HG03280 (cell line): ENCODE measurements around the gene MPST.

ENCODE experiments used
- ATAC-seq: cut with Tn5 transposase; IDR thresholded peaks from one replicate; pipeline ENCODE4 v1.9.1; 2021; ENCODE audit warnings: mild to moderate bottlenecking, moderate library complexity; ENCODE audit not compliant: unreplicated experiment

The MPST gene

DNA sequence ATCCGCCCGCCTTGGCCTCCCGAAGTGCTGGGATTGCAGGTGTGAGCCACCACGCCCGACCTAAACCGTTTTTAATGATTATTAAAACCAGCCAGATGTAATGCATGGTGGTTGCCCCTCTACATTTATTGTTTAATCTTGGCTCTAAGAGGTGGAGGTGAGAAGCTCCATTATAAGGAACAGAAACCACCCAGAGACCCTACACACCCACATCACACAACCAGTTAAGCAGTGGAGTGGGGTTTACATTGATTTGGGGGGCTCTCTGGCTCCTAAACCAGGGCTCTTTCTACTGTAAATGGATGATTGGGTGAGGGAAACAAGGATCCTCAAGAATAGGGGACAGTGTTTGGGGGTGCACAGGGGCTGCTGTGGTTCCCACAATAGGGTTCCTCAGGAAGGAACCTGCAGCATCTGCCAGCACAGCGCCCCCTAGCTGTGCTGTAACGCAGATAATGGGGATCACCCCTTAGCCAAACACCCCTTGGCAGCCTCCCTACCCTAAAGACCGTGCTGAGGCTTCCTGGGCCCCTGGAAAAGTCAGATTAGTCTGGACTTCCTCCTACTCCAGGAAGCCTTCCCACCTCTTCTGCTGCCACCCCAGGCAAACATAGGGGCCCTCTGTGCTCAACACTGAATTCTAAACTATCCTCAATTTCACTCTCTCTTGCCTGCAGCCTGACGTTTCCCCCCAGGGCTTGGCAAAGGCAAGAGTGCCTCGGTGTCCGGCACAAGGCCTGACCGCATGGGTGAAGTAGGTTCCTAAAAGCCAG lies 2.4 kb downstream of the MPST start:
- no peak for ATAC-seq

DNA sequence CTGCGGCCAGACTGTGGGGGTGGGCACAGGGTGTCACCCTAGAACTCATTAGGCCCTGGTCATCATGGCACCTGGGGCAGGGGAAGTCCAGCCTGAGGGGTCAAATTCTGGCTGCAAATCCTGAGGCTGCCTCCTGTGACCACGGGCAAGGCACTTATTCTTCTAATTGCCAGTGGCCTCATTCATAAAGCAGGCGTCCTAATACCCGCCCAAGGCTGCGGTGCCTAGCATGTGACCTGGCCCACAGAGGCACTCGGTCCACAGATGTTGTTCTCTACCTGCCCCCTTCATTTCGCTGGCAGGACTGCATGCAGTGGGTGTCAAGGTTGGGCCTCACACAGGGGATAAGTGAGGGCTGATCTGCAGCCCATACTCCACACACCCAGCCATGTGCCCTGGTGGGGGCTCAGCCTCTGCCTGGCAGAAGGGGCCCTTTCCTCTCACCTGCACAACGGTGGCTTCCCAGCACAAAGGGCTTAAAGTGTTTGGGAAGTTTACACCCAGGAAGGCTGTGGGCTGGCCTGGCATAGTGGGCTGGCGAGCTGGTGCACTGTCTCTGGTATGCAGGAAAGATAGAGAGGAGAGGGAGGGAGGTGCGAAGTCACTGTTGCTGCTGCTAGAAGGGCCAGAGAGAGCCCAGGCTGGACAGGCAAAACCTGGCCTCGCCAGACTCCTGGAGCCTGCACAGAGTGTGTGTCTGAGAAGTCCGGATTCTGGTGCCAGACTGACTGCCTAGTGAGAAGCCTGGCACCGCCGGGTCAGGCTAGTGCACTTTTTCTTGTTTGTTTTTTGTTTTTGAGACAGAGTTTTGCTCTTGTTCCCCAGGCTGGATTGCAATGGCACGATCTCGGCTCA lies 3.2 kb downstream of the MPST start:
- ATAC-seq: no peak

DNA sequence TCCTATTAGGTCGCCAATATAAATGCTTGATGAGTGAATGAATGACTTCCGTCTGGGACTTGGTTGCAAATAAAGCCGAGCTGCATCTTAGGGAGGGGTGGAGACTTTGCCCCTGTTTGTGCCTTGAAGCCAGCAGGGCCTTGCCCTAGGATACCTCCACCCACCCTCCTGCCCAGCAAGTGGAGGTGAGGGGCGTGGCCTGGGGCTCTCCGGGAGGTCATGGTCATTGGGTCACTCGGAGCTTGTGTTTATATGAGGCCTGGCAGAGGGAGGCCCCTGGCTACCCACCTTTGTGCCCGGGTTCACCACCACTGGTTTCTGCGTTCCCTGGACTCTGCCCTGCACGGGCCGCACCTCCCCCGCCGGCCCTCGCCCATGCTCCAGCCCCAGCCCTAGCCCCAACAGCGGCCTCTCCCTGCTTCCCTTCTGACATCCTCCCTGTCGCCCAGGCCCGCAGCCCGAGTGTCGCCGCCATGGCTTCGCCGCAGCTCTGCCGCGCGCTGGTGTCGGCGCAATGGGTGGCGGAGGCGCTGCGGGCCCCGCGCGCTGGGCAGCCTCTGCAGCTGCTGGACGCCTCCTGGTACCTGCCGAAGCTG lies 4.3 kb downstream of the MPST start:
- no peak for ATAC-seq

DNA sequence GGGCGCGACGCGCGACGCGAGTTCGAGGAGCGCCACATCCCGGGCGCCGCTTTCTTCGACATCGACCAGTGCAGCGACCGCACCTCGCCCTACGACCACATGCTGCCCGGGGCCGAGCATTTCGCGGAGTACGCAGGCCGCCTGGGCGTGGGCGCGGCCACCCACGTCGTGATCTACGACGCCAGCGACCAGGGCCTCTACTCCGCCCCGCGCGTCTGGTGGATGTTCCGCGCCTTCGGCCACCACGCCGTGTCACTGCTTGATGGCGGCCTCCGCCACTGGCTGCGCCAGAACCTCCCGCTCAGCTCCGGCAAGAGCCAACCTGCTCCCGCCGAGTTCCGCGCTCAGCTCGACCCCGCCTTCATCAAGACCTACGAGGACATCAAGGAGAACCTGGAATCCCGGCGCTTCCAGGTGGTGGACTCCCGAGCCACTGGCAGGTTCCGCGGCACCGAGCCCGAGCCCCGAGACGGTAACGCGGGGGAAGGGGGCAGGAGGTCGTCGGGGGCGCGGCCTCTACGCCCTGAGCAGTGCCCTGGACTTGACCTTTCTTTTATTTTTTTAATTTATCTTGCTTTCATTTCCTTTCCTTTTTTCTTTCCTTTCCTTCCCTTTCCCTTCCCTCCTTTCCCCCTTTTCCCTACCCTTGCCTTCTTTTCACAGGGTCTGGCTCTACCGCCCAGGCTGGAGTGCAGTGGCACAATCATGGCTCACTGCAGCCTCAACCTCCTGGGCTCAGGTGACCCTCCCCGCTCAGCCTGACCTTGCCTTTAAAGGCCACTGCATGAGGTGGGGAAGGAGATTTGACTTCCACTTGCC lies 5.0 kb downstream of the MPST start:
- ATAC-seq: no peak

DNA sequence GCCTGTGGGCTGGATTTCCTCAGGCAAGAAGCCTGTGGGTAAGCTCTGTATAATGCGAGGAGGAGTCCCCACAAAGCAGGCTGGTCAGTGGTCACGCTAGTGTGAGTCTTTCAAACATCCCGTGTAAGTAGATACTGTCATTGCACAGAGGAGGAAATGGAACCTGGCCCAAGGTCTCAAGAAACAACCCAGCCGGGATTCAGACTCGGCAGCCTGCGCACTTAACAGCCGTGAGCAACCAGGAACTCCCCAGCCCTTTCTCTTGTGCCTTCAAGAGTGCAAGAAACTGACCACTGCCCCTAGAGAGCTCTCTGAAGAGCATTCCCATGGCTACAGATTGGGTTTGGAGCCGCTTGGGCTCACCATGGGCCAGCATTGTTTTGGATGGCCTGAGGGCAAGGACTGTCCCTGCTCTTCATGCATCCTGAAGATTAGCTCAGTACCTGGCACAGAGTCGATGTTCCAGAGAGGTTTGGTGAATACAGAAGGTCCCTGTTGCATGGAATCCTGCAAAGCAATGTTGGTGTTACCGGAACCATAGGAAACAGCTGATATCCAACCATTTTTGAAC lies 6.0 kb downstream of the MPST start:
- no peak for ATAC-seq

DNA sequence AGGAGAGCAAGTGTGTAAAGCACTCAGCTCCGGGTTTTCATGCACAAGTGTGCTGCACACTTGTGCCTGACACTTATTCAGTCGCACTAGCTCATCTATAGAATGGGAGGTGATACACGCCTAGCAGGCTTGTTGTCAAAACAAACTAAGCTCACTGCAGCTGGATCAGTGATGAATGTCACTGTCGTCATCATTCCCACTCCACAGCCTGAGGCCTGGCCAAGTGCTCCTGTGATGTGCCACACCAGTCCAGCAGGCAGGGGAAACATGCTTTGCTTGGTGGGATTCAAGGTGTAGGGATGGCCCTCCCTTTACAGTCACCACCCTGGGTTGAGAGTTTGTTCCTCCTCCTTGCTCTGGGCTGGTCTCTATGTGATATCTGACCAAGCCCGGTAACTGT lies 6.8 kb downstream of the MPST start:
- no peak for ATAC-seq

DNA sequence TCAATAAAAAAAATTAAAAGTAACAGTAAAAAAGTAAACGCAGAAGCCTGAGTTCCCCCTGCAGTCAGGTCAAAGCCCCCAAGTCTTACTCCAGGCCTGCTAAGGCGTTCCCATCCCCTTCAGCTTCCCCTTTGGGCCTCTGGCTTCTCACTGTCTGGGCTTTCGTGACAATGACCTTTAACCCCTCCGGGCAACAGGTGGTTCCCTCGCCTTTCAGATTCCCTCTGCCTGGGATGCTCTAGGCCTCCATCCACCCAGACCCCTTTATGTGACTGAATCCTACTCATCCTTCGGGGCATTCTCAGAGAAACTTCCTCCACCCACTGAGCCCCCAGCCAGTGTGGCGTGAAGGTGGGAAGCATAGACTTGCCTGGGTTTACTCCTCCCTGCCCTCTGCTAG lies 8.0 kb downstream of the MPST start:
- ATAC-seq: no peak

DNA sequence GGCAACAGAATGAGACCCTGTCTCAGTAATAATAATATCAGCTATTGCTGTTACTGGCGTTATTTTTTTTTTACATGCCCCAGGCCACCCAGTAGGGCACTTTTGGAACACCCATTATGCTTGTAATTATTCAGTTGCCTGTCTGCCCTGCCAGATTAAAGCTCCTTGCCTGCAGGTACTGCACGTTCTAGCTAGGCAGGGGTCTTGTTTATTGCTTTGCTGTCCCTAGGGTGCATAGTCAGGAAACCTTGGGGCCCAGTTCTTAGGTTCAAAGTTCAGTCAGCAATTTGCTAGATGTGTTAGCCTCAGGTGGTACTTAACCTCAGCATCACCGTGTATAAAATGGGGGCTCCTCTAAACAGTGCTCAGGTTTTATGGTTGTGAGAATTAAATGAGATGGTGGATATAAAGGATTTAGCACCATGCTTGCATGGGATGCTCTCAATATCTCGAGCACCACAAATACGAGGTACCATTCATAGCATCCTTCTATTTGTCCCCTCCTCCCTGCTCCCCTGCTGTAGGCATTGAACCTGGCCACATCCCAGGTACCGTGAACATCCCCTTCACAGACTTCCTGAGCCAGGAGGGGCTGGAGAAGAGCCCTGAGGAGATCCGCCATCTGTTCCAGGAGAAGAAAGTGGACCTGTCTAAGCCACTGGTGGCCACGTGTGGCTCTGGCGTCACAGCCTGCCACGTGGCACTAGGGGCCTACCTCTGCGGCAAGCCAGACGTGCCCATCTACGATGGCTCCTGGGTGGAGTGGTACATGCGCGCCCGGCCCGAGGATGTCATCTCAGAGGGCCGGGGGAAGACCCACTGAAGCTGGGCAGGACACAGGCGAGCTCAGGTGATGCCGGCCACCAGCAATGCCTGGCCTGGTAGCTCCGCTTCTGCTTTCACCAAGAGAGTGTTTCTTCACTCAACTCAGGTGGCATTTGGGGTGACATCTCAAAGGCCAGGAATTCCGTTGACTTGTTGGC lies 9.4 kb downstream of the MPST start:
- no peak for ATAC-seq

DNA sequence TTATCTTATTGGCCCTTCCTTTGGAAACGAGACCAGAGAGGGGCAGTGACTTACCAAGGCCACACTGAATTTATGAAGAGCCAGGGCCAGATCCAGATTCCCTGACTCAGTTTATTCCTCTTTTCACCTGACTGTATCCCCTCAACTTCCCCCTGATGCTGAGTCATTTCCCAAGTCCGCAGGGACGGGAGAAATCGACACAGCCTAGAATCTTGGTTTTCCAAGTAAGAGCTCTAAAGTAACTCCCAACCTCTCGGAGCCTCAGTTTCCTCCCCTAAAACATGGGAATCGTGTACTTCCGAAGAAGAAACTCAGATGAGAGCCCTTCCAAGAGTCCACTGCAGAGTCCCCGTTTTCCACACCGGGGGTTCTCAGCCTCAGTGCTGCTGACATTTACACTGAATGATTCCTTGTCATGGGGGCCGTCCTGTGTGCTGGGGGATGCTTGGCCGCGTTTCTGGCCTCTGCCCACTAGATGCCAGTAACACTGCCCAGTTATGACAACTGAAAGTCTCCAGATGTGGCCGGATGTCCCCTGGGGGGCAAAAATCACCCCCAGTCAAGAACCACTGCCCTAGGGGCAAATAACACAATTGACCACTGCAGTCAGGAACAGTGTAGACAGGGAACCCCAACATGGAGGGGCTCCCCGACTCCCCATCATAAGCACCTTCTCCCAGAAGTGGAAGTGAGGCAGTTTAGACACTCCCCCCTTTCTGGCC lies 11.2 kb downstream of the MPST start:
- no peak for ATAC-seq

DNA sequence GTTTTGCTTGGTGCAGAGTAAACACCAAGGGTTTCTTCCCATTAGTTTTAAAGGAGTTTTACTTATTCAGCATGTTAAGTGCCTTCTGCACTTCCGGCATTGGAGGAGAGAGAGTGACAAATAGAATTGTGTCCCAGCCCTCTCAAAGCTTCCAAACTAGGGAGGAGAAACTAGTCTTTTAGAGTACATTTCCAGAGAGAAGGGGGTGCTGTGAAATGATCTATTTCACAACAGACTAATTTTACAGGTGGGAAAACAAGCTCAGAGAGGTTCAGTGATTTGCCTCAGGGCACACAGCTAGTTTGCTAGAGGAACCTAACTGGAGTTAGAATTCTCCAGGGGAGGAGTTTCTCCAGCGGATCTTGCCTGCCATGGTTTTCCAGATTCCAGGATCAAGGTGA lies 12.6 kb downstream of the MPST start:
- no peak for ATAC-seq

DNA sequence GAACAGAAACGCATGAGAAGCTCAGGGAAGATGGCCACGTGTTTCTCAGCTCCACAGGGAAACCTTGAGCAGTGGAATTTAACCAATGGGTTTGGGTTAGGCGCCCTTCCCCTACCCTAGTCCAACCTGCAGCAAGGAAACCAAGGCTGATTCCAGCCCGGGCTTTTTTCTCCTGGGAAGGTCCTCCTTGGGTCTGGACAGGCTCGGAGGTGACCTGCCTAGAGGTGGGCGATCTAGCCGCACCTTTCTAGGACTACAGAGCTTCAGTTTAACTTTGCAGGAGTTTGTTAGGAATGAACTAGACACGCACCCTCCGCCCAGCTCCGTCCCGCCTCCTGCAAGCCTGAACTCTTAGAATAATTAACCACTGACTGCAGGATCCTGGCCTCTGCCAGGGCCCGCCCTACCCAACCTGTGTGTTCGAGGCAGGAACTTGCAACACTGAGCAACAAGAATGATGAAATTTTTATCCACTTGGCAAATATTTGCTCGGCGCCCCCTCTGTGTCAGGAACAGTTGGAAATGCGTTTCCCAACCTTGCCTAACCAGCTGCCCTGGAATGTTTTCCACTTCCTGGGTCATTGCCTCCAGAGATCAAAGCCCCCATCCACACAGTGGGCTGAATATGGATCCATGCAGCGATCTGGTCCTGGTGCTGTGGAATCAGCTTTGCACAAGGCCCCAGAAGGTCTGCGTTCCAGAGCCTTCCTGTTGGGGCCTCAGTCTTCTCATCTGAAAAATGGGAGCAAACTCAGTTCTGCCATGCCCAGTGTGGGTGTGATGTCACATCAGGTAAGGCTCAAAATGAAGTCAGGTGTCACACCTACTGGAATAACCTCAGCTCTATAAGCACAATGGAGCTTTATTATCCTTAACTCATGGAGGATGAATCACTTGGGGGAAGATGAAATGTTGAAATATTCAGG lies 13.3 kb downstream of the MPST start:
- ATAC-seq: no peak

DNA sequence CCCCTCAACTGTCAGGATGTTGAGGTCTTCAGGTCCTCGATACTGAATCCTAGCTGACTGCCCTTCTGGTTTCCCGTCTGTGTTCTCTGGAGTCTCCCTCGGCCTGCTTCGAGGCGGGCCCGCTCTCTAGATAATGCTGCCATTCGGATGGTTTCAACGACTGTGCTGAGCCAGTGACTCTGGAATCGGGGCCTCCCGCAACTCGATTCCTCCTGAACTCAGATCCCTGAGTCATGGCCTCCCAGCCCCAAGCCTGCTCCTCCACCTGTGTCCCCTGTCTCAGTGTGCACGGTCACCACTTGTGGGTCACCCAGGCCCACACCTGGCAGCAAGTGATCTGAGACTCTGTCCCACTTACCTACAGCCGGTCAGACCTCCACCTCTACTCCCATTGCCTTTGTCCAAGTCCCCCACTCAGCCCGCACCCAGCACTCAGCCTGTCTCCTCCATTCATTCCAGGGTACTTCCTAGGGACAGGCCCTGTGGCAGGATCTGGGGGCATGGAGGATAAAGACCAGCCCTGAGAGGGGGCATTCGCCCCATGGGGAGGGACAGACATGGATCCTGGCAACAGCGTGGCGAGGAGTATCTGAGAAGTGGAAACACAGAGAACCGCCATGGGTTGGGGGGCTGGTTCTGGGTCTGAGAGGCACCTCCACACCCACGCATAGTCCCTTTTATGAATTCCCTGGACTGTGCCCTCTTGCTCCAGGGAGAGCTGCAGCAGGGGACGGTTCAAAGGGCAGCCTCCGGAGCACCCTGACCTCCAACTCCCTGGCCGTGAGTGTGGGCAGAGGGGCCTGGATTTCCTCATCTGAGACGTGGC lies 14.3 kb downstream of the MPST start:
- no peak for ATAC-seq

DNA sequence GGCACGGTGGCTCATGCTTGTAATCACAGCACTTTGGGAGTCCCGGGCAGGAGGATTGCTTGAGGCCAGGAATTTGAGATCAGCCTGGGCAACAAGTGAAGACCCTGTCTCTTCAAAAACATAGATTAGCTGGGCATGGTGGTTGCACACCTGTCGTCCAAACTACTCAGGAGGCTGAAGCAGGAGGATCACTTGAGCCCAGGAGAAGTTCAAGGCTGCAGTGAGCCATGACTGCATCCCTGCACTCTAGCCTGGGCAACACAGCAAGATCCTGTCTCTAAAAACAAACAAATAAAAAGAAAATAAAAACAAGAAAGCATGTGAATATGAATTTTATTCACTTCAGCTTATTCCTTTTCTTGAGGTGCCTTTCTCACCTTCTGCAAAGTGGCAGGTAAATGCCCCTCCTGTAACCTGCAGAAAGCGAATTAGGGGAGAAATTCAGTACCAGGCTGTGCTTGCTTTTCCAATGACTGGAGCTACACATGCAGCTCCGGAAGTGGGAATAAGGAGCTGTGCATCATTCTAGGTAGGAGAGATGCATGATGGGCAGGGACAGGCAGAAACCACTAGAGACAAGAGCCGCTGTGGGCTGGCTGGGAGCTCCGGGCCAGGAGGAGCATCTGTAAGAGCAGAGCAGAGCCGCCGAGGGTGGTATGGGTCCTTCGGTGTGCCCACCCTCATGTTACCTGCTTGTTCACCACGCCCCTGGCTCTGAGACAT lies 17.3 kb downstream of the MPST start:
- ATAC-seq: no peak

DNA sequence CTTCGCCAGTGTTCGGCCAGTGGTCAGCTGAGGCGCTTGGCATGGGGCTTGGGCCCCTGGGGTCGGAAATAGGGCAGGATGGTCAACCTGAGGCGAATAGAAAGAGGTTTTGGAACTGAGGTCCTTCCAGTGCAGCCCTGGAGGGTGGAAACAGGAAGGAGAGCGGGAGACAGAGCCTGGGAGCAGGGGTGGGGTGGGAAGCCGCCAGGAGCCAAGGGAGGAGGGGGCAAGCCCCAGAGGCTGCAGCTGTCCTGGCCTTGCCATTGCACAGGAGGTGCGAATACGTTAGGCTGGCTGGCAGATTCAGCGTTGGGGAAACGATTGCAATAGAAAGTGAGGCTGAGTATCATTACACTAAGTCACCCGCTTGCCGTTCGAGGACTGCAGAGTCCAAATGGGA lies 18.1 kb downstream of the MPST start:
- ATAC-seq: no peak

DNA sequence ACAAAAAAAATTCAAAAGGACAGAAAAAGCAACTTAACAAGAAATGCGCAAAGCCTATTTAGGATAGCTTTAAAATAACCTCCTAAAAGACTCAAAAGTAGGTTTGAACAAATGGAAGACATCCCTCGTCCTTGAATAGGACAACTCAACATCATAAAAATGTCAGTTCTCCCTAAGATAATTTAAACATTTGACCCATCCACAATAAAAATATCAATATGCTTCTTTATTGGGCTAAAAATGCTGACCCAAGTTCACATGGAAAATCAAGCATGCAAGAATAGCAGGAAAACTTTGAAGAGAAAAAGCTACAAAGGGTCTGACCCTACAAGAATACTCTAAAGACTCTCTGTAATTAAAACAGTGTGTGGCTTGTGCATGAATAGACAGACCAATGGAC lies 19.9 kb downstream of the MPST start:
- no peak for ATAC-seq

DNA sequence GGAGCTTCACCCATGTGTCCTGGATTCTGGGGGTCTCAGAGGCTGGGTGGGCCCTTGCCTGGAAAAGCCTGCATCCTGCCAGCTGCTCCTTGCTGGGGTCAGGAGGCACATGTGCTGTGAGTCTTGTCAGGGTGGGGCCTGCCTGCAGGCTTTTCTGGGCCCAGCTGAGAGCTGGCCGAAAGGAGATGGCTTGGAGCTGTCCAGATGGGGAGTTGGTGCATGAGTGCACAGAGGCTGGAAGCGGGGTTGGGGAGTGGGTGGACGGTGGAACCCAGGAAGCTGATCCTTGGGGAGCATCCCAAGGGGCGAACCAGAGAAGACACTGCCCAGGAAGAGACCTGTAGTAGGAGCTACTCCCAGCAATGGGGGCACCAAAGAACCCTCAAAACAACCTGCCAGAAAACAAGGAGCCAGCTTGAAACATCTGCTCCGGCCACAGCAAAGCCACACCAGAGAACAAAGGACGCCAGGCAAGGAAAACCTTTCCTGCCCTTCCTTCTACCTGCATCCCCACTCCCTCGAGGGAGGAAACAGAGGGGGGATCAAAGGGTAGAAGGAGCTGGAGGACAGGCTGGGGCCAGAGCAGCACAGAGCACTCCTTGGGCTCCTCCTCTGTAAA lies 23.8 kb downstream of the MPST start:
- no peak for ATAC-seq
